ENCODE data around the gene TMPRSS9. TPM values are rescaled to one million over a fixed set of nuclear protein-coding genes. Genes with fewer than 3 reads are reported as not detected.

Gene TMPRSS9
- total and polyA plus RNA-seq, 2 of the 13 experiments (the other 11 are each of a cell fraction or from before 2014, with no cell fraction given): 2.5 to 5.2 TPM

DNA sequence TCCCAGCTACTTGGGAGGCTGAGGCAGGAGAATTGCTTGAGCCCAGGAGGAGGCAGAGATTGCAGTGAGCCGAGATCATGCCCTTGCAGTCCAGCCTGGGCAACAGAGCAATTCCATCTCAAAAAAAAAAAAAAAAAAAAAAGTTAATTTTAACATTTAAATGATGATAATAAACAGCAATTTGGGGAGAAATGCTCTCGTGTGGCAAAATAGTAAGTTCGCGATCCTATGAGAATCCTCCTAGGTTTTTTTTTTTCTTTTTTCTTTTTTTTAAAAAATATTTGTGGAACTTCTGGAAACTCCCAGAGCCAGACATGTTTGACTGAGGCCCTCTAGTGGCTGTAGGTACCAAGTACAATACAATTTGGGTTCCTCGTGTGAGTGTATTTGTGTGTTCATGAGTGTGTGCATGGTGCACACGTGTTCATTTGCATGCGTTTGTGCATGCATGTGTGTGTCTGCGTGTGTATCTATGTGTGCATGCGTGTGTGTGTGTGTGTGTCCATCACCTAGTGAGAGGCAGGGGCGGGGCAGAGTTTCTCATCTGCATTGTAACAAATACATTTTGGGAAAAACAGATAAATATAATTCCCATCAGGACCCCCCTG lies 31.2 kb downstream of the TMPRSS9 start (continued):
- TF ChIP-seq, protein P1, sequence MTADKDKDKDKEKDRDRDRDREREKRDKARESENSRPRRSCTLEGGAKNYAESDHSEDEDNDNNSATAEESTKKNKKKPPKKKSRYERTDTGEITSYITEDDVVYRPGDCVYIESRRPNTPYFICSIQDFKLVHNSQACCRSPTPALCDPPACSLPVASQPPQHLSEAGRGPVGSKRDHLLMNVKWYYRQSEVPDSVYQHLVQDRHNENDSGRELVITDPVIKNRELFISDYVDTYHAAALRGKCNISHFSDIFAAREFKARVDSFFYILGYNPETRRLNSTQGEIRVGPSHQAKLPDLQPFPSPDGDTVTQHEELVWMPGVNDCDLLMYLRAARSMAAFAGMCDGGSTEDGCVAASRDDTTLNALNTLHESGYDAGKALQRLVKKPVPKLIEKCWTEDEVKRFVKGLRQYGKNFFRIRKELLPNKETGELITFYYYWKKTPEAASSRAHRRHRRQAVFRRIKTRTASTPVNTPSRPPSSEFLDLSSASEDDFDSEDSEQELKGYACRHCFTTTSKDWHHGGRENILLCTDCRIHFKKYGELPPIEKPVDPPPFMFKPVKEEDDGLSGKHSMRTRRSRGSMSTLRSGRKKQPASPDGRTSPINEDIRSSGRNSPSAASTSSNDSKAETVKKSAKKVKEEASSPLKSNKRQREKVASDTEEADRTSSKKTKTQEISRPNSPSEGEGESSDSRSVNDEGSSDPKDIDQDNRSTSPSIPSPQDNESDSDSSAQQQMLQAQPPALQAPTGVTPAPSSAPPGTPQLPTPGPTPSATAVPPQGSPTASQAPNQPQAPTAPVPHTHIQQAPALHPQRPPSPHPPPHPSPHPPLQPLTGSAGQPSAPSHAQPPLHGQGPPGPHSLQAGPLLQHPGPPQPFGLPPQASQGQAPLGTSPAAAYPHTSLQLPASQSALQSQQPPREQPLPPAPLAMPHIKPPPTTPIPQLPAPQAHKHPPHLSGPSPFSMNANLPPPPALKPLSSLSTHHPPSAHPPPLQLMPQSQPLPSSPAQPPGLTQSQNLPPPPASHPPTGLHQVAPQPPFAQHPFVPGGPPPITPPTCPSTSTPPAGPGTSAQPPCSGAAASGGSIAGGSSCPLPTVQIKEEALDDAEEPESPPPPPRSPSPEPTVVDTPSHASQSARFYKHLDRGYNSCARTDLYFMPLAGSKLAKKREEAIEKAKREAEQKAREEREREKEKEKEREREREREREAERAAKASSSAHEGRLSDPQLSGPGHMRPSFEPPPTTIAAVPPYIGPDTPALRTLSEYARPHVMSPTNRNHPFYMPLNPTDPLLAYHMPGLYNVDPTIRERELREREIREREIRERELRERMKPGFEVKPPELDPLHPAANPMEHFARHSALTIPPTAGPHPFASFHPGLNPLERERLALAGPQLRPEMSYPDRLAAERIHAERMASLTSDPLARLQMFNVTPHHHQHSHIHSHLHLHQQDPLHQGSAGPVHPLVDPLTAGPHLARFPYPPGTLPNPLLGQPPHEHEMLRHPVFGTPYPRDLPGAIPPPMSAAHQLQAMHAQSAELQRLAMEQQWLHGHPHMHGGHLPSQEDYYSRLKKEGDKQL (CRISPR knock-in tag; IDR thresholded peaks at IDR 0.05; ENCODE audit: low read depth): no peak
- TF ChIP-seq, protein P2, sequence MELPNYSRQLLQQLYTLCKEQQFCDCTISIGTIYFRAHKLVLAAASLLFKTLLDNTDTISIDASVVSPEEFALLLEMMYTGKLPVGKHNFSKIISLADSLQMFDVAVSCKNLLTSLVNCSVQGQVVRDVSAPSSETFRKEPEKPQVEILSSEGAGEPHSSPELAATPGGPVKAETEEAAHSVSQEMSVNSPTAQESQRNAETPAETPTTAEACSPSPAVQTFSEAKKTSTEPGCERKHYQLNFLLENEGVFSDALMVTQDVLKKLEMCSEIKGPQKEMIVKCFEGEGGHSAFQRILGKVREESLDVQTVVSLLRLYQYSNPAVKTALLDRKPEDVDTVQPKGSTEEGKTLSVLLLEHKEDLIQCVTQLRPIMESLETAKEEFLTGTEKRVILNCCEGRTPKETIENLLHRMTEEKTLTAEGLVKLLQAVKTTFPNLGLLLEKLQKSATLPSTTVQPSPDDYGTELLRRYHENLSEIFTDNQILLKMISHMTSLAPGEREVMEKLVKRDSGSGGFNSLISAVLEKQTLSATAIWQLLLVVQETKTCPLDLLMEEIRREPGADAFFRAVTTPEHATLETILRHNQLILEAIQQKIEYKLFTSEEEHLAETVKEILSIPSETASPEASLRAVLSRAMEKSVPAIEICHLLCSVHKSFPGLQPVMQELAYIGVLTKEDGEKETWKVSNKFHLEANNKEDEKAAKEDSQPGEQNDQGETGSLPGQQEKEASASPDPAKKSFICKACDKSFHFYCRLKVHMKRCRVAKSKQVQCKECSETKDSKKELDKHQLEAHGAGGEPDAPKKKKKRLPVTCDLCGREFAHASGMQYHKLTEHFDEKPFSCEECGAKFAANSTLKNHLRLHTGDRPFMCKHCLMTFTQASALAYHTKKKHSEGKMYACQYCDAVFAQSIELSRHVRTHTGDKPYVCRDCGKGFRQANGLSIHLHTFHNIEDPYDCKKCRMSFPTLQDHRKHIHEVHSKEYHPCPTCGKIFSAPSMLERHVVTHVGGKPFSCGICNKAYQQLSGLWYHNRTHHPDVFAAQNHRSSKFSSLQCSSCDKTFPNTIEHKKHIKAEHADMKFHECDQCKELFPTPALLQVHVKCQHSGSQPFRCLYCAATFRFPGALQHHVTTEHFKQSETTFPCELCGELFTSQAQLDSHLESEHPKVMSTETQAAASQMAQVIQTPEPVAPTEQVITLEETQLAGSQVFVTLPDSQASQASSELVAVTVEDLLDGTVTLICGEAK (IDR thresholded peaks at IDR 0.05): no peak
- TF ChIP-seq, protein P2 (CRISPR knock-in tag; IDR thresholded peaks at IDR 0.05): no peak
- TF ChIP-seq ZNF556 (CRISPR knock-in tag; IDR thresholded peaks at IDR 0.05; ENCODE audit: borderline replicate concordance): no peak
- no peak for TF ChIP-seq KAT8 (CRISPR knock-in tag; IDR thresholded peaks at IDR 0.05)
- TF ChIP-seq, protein P3, sequence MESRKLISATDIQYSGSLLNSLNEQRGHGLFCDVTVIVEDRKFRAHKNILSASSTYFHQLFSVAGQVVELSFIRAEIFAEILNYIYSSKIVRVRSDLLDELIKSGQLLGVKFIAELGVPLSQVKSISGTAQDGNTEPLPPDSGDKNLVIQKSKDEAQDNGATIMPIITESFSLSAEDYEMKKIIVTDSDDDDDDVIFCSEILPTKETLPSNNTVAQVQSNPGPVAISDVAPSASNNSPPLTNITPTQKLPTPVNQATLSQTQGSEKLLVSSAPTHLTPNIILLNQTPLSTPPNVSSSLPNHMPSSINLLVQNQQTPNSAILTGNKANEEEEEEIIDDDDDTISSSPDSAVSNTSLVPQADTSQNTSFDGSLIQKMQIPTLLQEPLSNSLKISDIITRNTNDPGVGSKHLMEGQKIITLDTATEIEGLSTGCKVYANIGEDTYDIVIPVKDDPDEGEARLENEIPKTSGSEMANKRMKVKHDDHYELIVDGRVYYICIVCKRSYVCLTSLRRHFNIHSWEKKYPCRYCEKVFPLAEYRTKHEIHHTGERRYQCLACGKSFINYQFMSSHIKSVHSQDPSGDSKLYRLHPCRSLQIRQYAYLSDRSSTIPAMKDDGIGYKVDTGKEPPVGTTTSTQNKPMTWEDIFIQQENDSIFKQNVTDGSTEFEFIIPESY (CRISPR knock-in tag; IDR thresholded peaks at IDR 0.05): no peak
